Right ventricle myocardium inferior (tissue), 1 donor: Measurements from ENCODE around the gene PPP1R15B. TPM values are rescaled to one million over a fixed set of nuclear protein-coding genes. Genes with fewer than 3 reads are reported as not detected.
A peak's percentile ranks its signal among the peaks of the same experiment; 100 is the strongest.
"Not testable (repeated sequence)": the region's sequence is repeated elsewhere in the genome, so short reads cannot be mapped to it uniquely, and the experiment has no call there.

Source experiments
- ATAC-seq: fragments of 200-7000 bp; cut with Tn5 transposase; one replicate; pipeline ENCODE4 v1.9.1; 2020; ENCODE audit warnings: mild to moderate bottlenecking, moderate library complexity
- DNase-seq: peaks from one replicate; pipeline ENCODE4 v3.0.0; 2021; ENCODE audit errors: missing footprints
- intact Hi-C: fragments of 100-400 bp; cut with DNase I; formaldehyde crosslinking; loops from one replicate; pipeline ENCODE4 v1.11.0; 2022
- total RNA-seq: library from RNA; stranded (reverse); fragmentation: NEBNext Ultra II Directional; extraction: Animal tissue kit (Norgen Biotek cat#: 25700); gene quantifications from one replicate; pipeline ENCODE4 v1.2.1, GENCODE V29; 2021
- donor health status: DM: no; HTN: yes; CAD: no; lungs with severe emphysema.

Gene PPP1R15B
- total RNA-seq, 1 donor from 2014 or later: 21.0 TPM

GRCh38 chr1:204426971-204427701, 15.5 kb upstream of the PPP1R15B start:
- intact Hi-C loops: no loop called here
- ATAC-seq (no peak), DNase-seq (no peak)

- intact Hi-C loops: no loop called here
- no peak for ATAC-seq
- DNase-seq: no peak
Observed at GRCh38 chr1:204426474-204426873, 14.9 kb upstream of the PPP1R15B start.

- DNase-seq: no peak
- no peak for ATAC-seq
- intact Hi-C loops: no loop called here
Observed at GRCh38 chr1:204426035-204426436, 14.4 kb upstream of the PPP1R15B start.

- ATAC-seq (no peak), DNase-seq (no peak)
- intact Hi-C loops: no loop called here
Observed at GRCh38 chr1:204424621-204425020, 13.0 kb upstream of the PPP1R15B start.

- DNase-seq, ATAC-seq, intact Hi-C loops: not testable (repeated sequence)
Observed at GRCh38 chr1:204422061-204422705, 10.6 kb upstream of the PPP1R15B start.

DNA sequence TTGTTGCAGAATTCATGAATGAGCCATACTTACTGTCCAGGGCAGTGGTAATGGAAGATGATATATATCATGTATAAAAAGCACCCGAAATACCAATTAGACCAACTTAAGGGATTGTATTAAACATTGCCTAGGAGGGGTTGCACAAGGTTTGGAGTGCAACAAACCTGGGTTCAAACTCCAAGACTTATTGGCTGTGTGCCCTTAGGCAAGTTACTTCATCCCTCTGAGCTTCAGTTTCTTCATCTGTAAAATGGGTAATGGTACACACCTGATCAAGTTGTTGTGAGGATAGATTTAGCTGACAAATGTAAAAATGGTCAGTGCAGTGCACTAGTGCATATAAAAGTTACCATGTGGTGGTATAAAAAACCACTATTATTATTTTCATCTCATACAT, 9.8 kb upstream of the PPP1R15B start:
- intact Hi-C loops: no loop called here
- ATAC-seq (no peak), DNase-seq (no peak)

GRCh38 chr1:204420039-204421004, 8.7 kb upstream of the PPP1R15B start:
- ATAC-seq (no peak), DNase-seq (no peak)
- intact Hi-C loops: no loop called here

- intact Hi-C loops: no loop called here
- DNase-seq: no peak
- ATAC-seq: no peak
Observed at GRCh38 chr1:204419064-204419403, 7.4 kb upstream of the PPP1R15B start.

DNA sequence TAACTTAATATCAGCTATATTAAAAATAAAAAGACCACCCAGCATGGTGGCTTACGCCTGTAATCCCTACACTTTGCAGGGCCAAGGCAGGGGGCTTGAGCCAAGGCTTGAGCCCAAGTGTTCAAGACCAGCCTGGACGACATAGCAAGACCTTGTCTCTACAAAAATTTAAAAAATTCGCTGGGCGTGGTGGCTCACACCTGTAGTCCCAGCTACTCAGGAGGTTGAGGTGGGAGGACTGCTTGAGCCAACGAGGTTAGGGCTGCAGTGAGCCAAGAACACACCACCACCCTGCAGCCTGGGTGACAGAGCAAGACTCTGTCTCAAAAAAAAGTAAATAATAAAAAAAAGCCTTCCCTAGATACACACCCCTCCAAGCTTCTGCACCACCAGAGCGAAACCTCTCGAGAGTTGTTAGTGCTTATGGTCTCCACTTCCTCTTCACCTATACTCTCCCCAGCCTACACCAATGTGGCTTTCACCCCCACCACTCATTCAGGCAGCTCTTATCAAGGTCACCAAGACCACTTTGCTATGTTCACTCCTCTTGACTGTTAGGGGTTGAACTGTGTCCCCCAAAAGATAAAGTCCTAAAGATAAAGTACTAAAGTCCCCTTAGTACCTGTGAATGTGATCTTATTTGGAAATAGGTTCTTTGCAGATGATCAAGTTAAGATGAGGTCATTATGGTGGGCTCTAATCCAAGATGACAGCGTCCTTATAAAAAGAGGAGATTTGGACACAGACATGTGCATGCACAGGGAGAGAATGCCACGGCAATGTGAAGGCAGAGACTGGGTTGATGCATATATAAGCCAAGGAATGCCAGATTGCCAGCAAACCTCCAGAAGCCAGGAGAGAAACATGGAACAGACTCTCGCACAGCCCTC, 6.8 kb upstream of the PPP1R15B start:
- intact Hi-C loops: no loop called here
- DNase-seq: no peak
- no peak for ATAC-seq

DNA sequence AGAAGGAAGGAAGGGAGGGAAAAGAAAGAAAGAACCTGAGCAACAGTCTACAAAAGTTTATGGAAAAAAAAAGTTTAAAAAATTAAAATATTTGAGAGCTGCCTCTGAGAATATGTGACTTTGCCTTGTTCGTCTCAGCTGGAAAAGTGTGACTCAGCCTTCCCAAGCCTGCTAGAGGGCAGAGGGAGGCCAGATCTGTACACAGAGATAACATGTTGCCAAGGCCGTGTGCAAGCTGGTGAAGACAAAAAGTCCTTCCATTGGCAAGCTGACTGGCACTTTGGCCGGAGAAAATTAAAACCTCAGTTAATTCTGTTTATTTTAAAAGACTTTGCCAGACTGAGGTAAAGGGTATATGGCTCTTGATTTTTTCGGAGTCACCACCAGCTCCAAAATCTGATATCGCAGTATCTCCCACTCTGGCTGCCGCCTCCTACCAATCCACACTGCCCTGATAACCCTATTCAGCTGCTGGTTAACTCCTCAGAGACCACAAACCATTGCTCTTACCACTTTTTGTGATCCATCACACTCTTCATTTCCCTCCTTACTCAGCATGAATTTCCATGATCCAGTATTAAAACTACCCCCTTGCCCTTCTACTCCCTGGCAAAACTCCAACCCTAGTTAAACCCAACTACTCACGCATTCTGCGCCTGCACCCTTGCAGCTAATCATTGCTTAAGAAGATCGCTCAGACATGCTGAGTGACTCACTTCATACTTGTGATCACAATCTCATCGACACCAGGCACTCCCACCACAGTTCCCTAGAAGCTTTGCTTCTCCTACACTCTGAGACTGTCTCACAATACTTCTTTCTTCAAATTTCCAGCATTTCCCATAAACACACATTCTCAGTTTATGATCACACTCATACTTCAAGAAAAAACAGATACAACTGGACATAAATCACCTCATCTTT, 5.7 kb upstream of the PPP1R15B start:
- intact Hi-C loops: no loop called here

DNA sequence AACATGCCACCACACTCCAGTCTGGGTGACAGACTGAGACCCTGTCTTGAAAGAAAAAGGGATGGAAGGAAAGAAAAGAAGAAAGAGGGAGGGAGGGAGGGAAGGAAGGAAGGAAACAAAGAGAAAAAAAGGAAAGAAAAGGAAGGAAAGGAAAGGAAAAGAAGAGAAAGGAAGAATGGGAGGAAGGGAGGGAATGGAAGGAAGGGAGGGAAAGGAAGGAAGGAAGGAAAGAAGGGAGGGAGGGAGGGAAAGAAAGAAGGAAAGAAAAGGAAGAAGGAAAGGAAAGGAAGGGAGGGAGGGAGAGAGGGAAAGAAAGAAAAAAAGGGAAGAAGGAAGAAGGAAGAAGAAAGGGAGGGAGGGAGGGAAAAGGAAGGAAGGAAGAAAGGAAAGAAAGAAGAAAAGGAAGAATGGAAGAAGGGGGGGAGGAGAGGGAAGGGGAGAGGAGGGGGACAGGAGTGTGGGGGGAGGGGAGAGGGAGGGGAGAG, 5.0 kb upstream of the PPP1R15B start:
- no peak for DNase-seq
- no peak for ATAC-seq
- intact Hi-C loops: no loop called here

More for the DNA sequence above, 5.7 kb upstream of the PPP1R15B start:
- ATAC-seq (peak; percentile 78), DNase-seq (no peak)

- intact Hi-C loops: no loop called here
- ATAC-seq (no peak), DNase-seq (no peak)
Observed at GRCh38 chr1:204415351-204415750, 3.7 kb upstream of the PPP1R15B start.

DNA sequence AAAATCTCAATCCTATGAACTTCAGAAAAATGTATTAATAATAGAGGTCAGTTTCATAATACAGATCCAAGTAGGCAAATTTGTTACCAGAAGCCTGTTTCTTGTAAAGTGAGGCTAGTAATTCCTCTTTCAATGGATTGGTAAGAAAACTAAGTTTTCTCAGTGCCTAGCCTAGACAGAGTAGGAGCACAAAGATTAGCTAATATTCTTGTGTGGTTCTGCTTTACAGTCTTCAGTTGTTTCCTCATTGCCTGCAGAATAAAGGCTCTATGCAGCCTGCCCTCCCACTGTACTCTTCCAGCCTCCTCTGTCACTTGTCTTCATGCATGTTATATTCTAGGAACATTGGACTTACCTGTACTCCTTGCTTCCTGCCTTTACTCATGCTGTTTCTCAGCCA, 2.4 kb upstream of the PPP1R15B start:
- intact Hi-C loops: loop anchor here (5.0 kb wide), 1 partner anchor 552 kb away; the partner anchor contains the start of gene SNRPE
- ATAC-seq (no peak), DNase-seq (no peak)

DNA sequence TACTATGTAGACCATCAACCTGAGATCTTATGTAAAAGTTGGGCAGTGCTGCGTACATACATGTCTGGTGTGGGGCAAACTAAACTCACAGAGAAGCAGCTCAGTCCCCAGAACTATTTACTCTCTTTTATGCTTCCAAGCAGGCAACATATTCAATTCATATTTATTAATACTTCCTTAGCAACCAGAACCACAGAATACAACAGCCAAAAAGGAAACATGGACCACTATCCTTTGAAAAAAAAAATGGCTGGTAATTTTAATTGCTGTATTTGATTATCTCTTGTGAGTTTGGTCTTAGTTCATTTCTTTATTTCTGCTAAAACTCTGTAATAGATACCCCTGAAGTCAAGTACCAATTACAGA, 1.5 kb upstream of the PPP1R15B start:
- ATAC-seq: no peak
- intact Hi-C loops: loop anchor here (5.0 kb wide), 1 partner anchor 551 kb away; the partner anchor contains the start of gene SNRPE
- DNase-seq: no peak

- intact Hi-C loops: loop anchor here (5.0 kb wide), 1 partner anchor 549 kb away; the partner anchor contains the start of gene SNRPE
- ATAC-seq (peak; percentile 40), DNase-seq (no peak)
Observed at GRCh38 chr1:204410688-204411450, 748 bp downstream of the PPP1R15B start.

GRCh38 chr1:204409836-204410687, 1.6 kb downstream of the PPP1R15B start:
- DNase-seq: no peak
- intact Hi-C loops: loop anchor here (5.0 kb wide), 1 partner anchor 548 kb away; the partner anchor contains the start of gene SNRPE
- no peak for ATAC-seq
